GM12878 (cell line): Measurements from ENCODE around the gene CRAMP1. TPM values are rescaled to one million over a fixed set of nuclear protein-coding genes. Genes with fewer than 3 reads are reported as not detected.

ENCODE experiments used
- ATAC-seq: fragments of 200-7000 bp; cut with Tn5 transposase; 3 replicates; pipeline ENCODE4 v1.9.1; 2020; ENCODE audit warnings: mild to moderate bottlenecking, moderate library complexity
- BruUV-seq: library from RNA; stranded (reverse); fragments of 400-500 nt; replicated peaks from 2 replicates; lab custom pipeline; 2021; lab: Mats Ljungman, UMichigan
- CTCF ChIA-PET: fragments of 300-600 bp; sonication (Branson Sonifier 250); formaldehyde crosslinking; extraction: SDS; loops from one replicate; lab custom pipeline; 2021; ENCODE audit warnings: inconsistent platforms; lab: Yijun Ruan, JAX
- POLR2A ChIA-PET: fragments of 350-600 bp; formaldehyde crosslinking; extraction: SDS; loops from one replicate; lab custom pipeline; 2021; ENCODE audit warnings: inconsistent platforms; lab: Charles Lee
- RAD21 ChIA-PET: fragments of 300-600 bp; sonication (Branson Sonifier 250); formaldehyde crosslinking; loops from one replicate; lab custom pipeline; 2023; ENCODE audit warnings: antibody characterized with exemption; ENCODE audit not compliant: unreplicated experiment; lab: Charles Lee
- SMC1A ChIA-PET: fragments of 300-600 bp; sonication (Branson Sonifier 250); formaldehyde crosslinking; loops from one replicate; lab custom pipeline; 2023; ENCODE audit not compliant: unreplicated experiment, uncharacterized antibody; lab: Charles Lee
- DNase-seq: peaks from one replicate; pipeline ENCODE4 v3.0.0-alpha.2; 2011; ENCODE audit warnings: low read depth, low spot score
- FAIRE-seq: peaks from 3 replicates; lab custom pipeline; 2011; peaks lifted over from hg19 to GRCh38; lab: Jason Lieb, UNC
- H2AFZ ChIP-seq: 2 replicates; pipeline ENCODE4 v1.6.0; 2011; ENCODE audit warnings: low read depth, low read length, control low read depth; ENCODE audit not compliant: control insufficient read depth
- H3K27ac ChIP-seq: 2 replicates; pipeline ENCODE4 v1.5.1; 2011; ENCODE audit warnings: control low read depth; ENCODE audit not compliant: control insufficient read depth, insufficient read depth
- H3K27me3 ChIP-seq, 2 experiments: replicated peaks in 1 of 2; 2 replicates each; pipeline versions ENCODE4 v1.6.0 to v1.6.1; 2011; ENCODE audit warnings: low read length in 1 of 2; ENCODE audit not compliant: control insufficient read depth in 2 of 2, insufficient read depth in 2 of 2
- H3K36me3 ChIP-seq, 2 experiments: 2 replicates each; pipeline ENCODE4 v1.5.1; 2011; ENCODE audit warnings: low read length in 1 of 2; ENCODE audit not compliant: control insufficient read depth in 2 of 2, insufficient read depth in 2 of 2
- H3K4me1 ChIP-seq: 2 replicates; pipeline ENCODE4 v1.6.1; 2011; ENCODE audit warnings: mild to moderate bottlenecking, low read length, moderate library complexity, mixed read lengths; ENCODE audit not compliant: control insufficient read depth, insufficient read depth
- H3K4me2 ChIP-seq: 2 replicates; pipeline ENCODE4 v1.6.0; 2011; ENCODE audit warnings: control low read depth; ENCODE audit not compliant: control insufficient read depth, insufficient read depth
- H3K4me3 ChIP-seq: fragments of 200-600 bp; sonication (generic); 2 replicates; pipeline ENCODE4 v1.5.1; 2016
- H3K79me2 ChIP-seq: 2 replicates; pipeline ENCODE4 v1.6.0; 2011; ENCODE audit warnings: low read length; ENCODE audit not compliant: control insufficient read depth, insufficient read depth
- H3K9ac ChIP-seq: 2 replicates; pipeline ENCODE4 v1.8.0; 2011; ENCODE audit warnings: low read length, control low read depth, mixed read lengths; ENCODE audit not compliant: control insufficient read depth, insufficient read depth
- H3K9me3 ChIP-seq: replicated peaks from 3 replicates; pipeline ENCODE4 v1.5.1; 2011; ENCODE audit warnings: mild to moderate bottlenecking, low read length; ENCODE audit not compliant: control insufficient read depth, insufficient read depth
- H4K20me1 ChIP-seq: 2 replicates; pipeline ENCODE4 v1.6.0; 2011; ENCODE audit not compliant: control insufficient read depth, insufficient read depth
- BACH1 ChIP-seq: fragments of 450-650 bp; IDR thresholded peaks from 2 replicates; pipeline ENCODE4 v1.6.1; 2017; ENCODE audit warnings: mild to moderate bottlenecking, borderline replicate concordance
- BHLHE40 ChIP-seq, 2 experiments: fragments of 450-650 bp in 1 of 2; IDR thresholded peaks; 2 replicates each; pipeline ENCODE4 v1.6.1; 2011 to 2017; ENCODE audit warnings: low read depth in 2 of 2, borderline replicate concordance in 1 of 2, improper control_type of control experiment in 1 of 2, low read length in 1 of 2, mild to moderate bottlenecking in 1 of 2
- EGR1 ChIP-seq, 2 experiments: IDR thresholded peaks; 1 replicate in 1 of 2; 2 replicates in 1 of 2; pipeline ENCODE4 v1.6.1; 2011 to 2012; ENCODE audit warnings: low read depth in 2 of 2, low read length in 2 of 2, borderline replicate concordance in 1 of 2, mild to moderate bottlenecking in 1 of 2, moderate library complexity in 1 of 2
- ESRRA ChIP-seq: IDR thresholded peaks from 2 replicates; pipeline ENCODE4 v1.6.1; 2012; ENCODE audit warnings: mild to moderate bottlenecking, low read length, improper control_type of control experiment
- HDAC2 ChIP-seq: fragments of 200-600 bp; sonication (generic); IDR thresholded peaks from 2 replicates; pipeline ENCODE4 v1.6.1; 2017
- HDAC6 ChIP-seq: fragments of 200-600 bp; sonication (generic); IDR thresholded peaks from one replicate; pipeline ENCODE4 v1.8.0; 2017; ENCODE audit warnings: antibody characterized with exemption; ENCODE audit not compliant: unreplicated experiment
- IRF4 ChIP-seq: IDR thresholded peaks from 2 replicates; pipeline ENCODE4 v1.6.1; 2011; ENCODE audit warnings: low read depth, low read length
- KLF5 ChIP-seq: fragments of 450-650 bp; IDR thresholded peaks from 2 replicates; pipeline ENCODE4 v1.6.1; 2014; ENCODE audit warnings: mild to moderate bottlenecking; ENCODE audit not compliant: partially characterized antibody
- NFIC ChIP-seq: IDR thresholded peaks from 2 replicates; pipeline ENCODE4 v1.6.1; 2012; ENCODE audit warnings: low read depth, mild to moderate bottlenecking, inconsistent platforms, low read length, moderate library complexity
- POLR2AphosphoS2 ChIP-seq: IDR thresholded peaks from 2 replicates; pipeline ENCODE4 v1.6.1; 2011; ENCODE audit warnings: low read depth, mild to moderate bottlenecking, low read length, improper control_type of control experiment, moderate library complexity
- RELA ChIP-seq: fragments of 450-650 bp; IDR thresholded peaks from 2 replicates; pipeline ENCODE4 v1.8.0; 2014; ENCODE audit warnings: borderline replicate concordance; ENCODE audit not compliant: partially characterized antibody
- SIN3A ChIP-seq: IDR thresholded peaks from 2 replicates; pipeline ENCODE4 v1.6.1; 2012; ENCODE audit warnings: low read depth, low read length, improper control_type of control experiment
- SP1 ChIP-seq: IDR thresholded peaks from one replicate; pipeline ENCODE4 v1.6.1; 2011; ENCODE audit warnings: low read depth, low read length
- SUPT20H ChIP-seq: IDR thresholded peaks from 2 replicates; pipeline ENCODE4 v1.6.1; 2011; ENCODE audit warnings: low read depth, mild to moderate bottlenecking, low read length, moderate library complexity, borderline replicate concordance; ENCODE audit not compliant: control insufficient read depth
- TAF1 ChIP-seq: IDR thresholded peaks from 2 replicates; pipeline ENCODE4 v1.6.1; 2011; ENCODE audit warnings: mild to moderate bottlenecking, low read depth, low read length, borderline replicate concordance
- ZNF24 ChIP-seq: fragments of 450-650 bp; IDR thresholded peaks from 2 replicates; pipeline ENCODE4 v1.6.1; 2017; ENCODE audit warnings: antibody characterized with exemption, mild to moderate bottlenecking
- ZNF274 ChIP-seq: IDR thresholded peaks from one replicate; pipeline ENCODE4 v1.8.0; 2011; ENCODE audit not compliant: insufficient read length, insufficient read depth
- ZZZ3 ChIP-seq: IDR thresholded peaks from 2 replicates; pipeline ENCODE4 v1.6.1; 2011; ENCODE audit warnings: low read depth; ENCODE audit not compliant: control insufficient read depth, insufficient read length
- WGBS: methylation state at CpG from one replicate; pipeline ENCODE4 v1.1.6; 2016; ENCODE audit warnings: low lambda C conversion rate; ENCODE audit not compliant: insufficient replicate concordance, insufficient coverage; ENCODE audit errors: missing lambda C conversion rate; 5-methylcytosine and 5-hydroxymethylcytosine counted together
- in situ Hi-C: fragments of 300-500 bp; cut with MboI; formaldehyde crosslinking; loops from 9 replicates; pipeline ENCODE4 v1.14.3; 2018; ENCODE audit warnings: mixed read lengths
- intact Hi-C: fragments of 100-400 bp; cut with micrococcal nuclease; formaldehyde crosslinking; loops from one replicate; pipeline ENCODE4 v1.14.2; 2022; ENCODE audit not compliant: unreplicated experiment
- polyA plus RNA-seq, 11 experiments: library from polyadenylated mRNA; depleted of rRNA in 4 of 11; unstranded in 6 of 11; stranded (reverse) in 5 of 11; fragments of >200 nt; fragmentation: Nextera tagmentation in 4 of 11; fragmentation: Illumina TruSeq in 1 of 11; extraction: Ambion mirVana in 4 of 11; extraction: Trizol in 1 of 11; gene quantifications; 1 replicate in 1 of 11; 2 replicates in 10 of 11; pipeline versions ENCODE4 v1.2.1 to v1.2.3, GENCODE V29; 2011 to 2016; ENCODE audit warnings: inconsistent platforms in 2 of 11, missing spikeins in 2 of 11, low read depth in 1 of 11
- total RNA-seq, 4 experiments: library from RNA; depleted of rRNA in 3 of 4; stranded (reverse); fragments of >200 nt in 3 of 4; fragmentation: Illumina TruSeq in 1 of 4; extraction: Trizol in 1 of 4; gene quantifications; 2 replicates each; pipeline versions ENCODE4 v1.2.1 to v1.2.3, GENCODE V29; 2013 to 2021
- TF ChIP-seq, protein P1 (sequence below): fragments of 450-650 bp; IDR thresholded peaks from 2 replicates; pipeline ENCODE4 v1.6.1; 2016; ENCODE audit warnings: mild to moderate bottlenecking, moderate library complexity, borderline replicate concordance

The CRAMP1 gene
- total and polyA plus RNA-seq, 10 of the 15 experiments (the other 5 are each of a cell fraction or from before 2014, with no cell fraction given): 0.37 to 9.8 (median 3.9) TPM

DNA sequence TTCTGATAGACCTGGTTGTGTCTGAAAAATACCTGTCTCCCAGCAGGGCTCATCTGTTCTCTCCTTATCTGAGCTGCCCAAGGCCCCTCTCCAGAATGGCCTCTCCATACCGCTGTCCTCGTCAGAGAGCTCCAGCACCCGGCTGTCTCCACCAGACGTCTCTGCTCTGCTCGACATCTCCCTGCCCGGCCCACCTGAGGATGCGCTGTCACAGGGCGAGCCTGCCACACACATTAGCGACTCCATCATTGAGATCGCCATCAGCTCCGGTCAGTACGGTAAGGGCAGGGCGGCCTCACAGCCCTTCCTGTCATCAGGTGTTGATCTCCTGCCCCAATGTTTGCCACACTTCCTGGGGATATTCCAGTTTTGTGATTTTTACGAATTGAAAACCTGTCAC is 55.8 kb downstream of the CRAMP1 start:
- Histone ChIP-seq H3K9ac (no peak overlapping the region), H3K36me3 (peaks cover 5 to 27% of the 10 kb centered on the region in 2 experiments; a peak in 3 of 4 replicates), H3K4me3 (no peak overlapping the region), H4K20me1 (no peaks in the 10 kb centered on the region)
- ChIA-PET CTCF (no interaction called here), POLR2A (no interaction called here), SMC1A (no interaction called here)
- no peak for TF ChIP-seq HDAC2
- TF ChIP-seq EGR1 (IDR thresholded peaks at IDR 0.05; ENCODE audit: borderline replicate concordance in 1 of 2, low read depth in 2 of 2, low read length in 2 of 2): no peak
- TF ChIP-seq HDAC6: no peak
- no peak for TF ChIP-seq BACH1
- no peak for TF ChIP-seq ZNF24
- no peak for TF ChIP-seq NFIC
- no peak for TF ChIP-seq ZZZ3
- TF ChIP-seq ESRRA: no peak
- no peak for TF ChIP-seq POLR2AphosphoS2
- TF ChIP-seq IRF4: no peak
- TF ChIP-seq, protein P1, sequence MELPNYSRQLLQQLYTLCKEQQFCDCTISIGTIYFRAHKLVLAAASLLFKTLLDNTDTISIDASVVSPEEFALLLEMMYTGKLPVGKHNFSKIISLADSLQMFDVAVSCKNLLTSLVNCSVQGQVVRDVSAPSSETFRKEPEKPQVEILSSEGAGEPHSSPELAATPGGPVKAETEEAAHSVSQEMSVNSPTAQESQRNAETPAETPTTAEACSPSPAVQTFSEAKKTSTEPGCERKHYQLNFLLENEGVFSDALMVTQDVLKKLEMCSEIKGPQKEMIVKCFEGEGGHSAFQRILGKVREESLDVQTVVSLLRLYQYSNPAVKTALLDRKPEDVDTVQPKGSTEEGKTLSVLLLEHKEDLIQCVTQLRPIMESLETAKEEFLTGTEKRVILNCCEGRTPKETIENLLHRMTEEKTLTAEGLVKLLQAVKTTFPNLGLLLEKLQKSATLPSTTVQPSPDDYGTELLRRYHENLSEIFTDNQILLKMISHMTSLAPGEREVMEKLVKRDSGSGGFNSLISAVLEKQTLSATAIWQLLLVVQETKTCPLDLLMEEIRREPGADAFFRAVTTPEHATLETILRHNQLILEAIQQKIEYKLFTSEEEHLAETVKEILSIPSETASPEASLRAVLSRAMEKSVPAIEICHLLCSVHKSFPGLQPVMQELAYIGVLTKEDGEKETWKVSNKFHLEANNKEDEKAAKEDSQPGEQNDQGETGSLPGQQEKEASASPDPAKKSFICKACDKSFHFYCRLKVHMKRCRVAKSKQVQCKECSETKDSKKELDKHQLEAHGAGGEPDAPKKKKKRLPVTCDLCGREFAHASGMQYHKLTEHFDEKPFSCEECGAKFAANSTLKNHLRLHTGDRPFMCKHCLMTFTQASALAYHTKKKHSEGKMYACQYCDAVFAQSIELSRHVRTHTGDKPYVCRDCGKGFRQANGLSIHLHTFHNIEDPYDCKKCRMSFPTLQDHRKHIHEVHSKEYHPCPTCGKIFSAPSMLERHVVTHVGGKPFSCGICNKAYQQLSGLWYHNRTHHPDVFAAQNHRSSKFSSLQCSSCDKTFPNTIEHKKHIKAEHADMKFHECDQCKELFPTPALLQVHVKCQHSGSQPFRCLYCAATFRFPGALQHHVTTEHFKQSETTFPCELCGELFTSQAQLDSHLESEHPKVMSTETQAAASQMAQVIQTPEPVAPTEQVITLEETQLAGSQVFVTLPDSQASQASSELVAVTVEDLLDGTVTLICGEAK: no peak
- no peak for TF ChIP-seq KLF5
- TF ChIP-seq BHLHE40 (IDR thresholded peaks at IDR 0.05; ENCODE audit: borderline replicate concordance in 1 of 2, low read depth in 2 of 2, low read length in 1 of 2): no peak
- no peak for TF ChIP-seq TAF1
- no peak for TF ChIP-seq SUPT20H
- TF ChIP-seq RELA: no peak
- TF ChIP-seq SIN3A: no peak
- TF ChIP-seq ZNF274: no peak
- no peak for TF ChIP-seq SP1
- TF ChIP-seq, all 136 proteins: peak for 0
- Histone ChIP-seq H3K79me2 (no peaks in the 10 kb centered on the region), H3K4me2 (no peak overlapping the region), H2AFZ (no peak overlapping the region), H3K4me1 (no peaks in the 10 kb centered on the region), H3K9me3 (no peaks in the 10 kb centered on the region), H3K27me3 (no peaks in the 10 kb centered on the region), H3K27ac (no peak overlapping the region)
- BruUV-seq: no TSS peak
- in situ Hi-C loops: no loop called here
- 97% methylated on average over 14 of the region's 14 CpGs for WGBS
- no peak for ATAC-seq
- intact Hi-C loops: no loop called here
- no peak for DNase-seq
- FAIRE-seq: no peak
- RAD21 ChIA-PET: no interaction called here
